ENCODE data around the gene CSRP1.

DNA sequence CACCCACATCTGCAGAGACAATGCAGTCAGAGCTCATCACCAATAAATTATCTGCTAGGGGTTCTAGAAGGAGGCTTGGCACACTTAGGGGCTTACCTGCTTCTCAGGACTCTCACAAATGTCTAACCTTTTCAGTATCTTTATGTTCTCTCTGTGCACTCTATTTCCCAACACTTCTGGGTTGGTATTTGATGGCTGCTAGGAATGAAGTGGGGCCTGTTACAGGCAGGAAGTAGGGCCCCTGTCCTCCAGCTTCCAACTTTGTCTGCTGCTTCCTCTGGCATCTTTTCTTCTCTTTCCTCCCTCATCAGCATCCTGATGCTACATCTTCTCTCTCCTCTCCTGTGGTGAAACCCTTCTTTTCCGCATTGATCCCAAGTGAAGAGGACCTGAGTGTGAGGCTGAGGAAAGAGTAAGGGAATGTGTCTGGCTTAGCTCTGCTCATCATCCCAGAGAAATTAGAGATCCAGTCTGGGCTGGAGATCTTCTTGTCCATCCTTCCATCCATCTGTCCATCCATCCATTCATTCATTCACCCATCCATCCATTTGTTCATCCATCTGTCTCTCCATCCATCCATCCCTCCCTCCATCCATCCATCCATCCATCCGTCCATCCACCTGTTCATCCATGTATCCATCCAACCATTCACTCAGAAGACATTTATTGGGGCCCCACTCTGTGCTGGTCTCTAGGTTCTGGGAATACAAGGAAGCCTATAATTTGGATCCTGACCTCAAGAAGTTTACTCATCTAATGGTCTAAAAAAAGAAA lies 2.9 kb upstream of the CSRP1 start:
- TF ChIP-seq CTCF (IDR thresholded peaks at IDR 0.05; ENCODE audit: insufficient read depth, low read depth, low read length) (no peak), EZH2 (IDR thresholded peaks at IDR 0.05; ENCODE audit: insufficient read depth, low read length) (no peak)

All from astrocyte (in vitro differentiated cells and primary cell).